Prostate gland (tissue), 2 donors: Measurements from ENCODE around the gene CSF2RB.

Experiments used
- CTCF ChIP-seq, 4 experiments: fragments of 200-600 bp in 2 of 4; fragments of 450-650 bp in 2 of 4; sonication (generic) in 2 of 4; IDR thresholded peaks; 1 replicate in 3 of 4; 2 replicates in 1 of 4; pipeline ENCODE4 v1.5.1; 2016 to 2019; ENCODE audit warnings: antibody characterized with exemption in 4 of 4, mild to moderate bottlenecking in 2 of 4, moderate library complexity in 2 of 4
- POLR2A ChIP-seq: fragments of 450-650 bp; IDR thresholded peaks from one replicate; pipeline ENCODE4 v1.6.1; 2016; ENCODE audit warnings: antibody characterized with exemption, mild to moderate bottlenecking

GRCh38 chr22:36900225-36900624 lies 13.2 kb upstream of the CSF2RB start:
- TF ChIP-seq CTCF (IDR thresholded peaks at IDR 0.05), result no peak
- TF ChIP-seq POLR2A, result no peak
